H1 (cell line): ENCODE data around the gene FAM228A. TPM values are rescaled to one million over a fixed set of nuclear protein-coding genes. Genes with fewer than 3 reads are reported as not detected.

ENCODE experiments used
- CTCF ChIA-PET: fragments of 300-600 bp; sonication (Branson Sonifier 250); formaldehyde crosslinking; loops from one replicate; lab custom pipeline; 2021; ENCODE audit not compliant: partially characterized antibody; lab: Charles Lee
- POLR2A ChIA-PET: fragments of 300-600 bp; sonication (Branson Sonifier 250); formaldehyde crosslinking; loops from one replicate; lab custom pipeline; 2021; ENCODE audit warnings: inconsistent platforms; ENCODE audit not compliant: partially characterized antibody; lab: Charles Lee
- DNase-seq, 2 experiments: peaks; one replicate each; pipeline versions ENCODE4 v3.0.0 to v3.0.0-alpha.2; 2010 to 2022; ENCODE audit warnings: low spot score in 2 of 2, low read depth in 1 of 2, mixed read lengths in 1 of 2
- FAIRE-seq: peaks from 2 replicates; lab custom pipeline; 2011; peaks lifted over from hg19 to GRCh38; lab: Jason Lieb, UNC
- H2AFZ ChIP-seq: 2 replicates; pipeline ENCODE4 v1.8.1; 2012; ENCODE audit warnings: low read length, inconsistent platforms
- H2AK5ac ChIP-seq: 2 replicates; pipeline ENCODE4 v1.6.1; 2013; ENCODE audit warnings: low read depth, low read length
- H2BK120ac ChIP-seq: replicated peaks from 2 replicates; pipeline ENCODE3; 2013; ENCODE audit warnings: low read depth, low read length, inconsistent platforms
- H2BK12ac ChIP-seq: 2 replicates; pipeline ENCODE4 v1.6.1; 2013; ENCODE audit warnings: low read depth, low read length
- H2BK15ac ChIP-seq: 2 replicates; pipeline ENCODE4 v1.6.1; 2013; ENCODE audit warnings: low read length
- H2BK20ac ChIP-seq: 2 replicates; pipeline ENCODE4 v1.6.1; 2013; ENCODE audit warnings: low read length
- H2BK5ac ChIP-seq: 2 replicates; pipeline ENCODE4 v1.6.1; 2013; ENCODE audit warnings: low read depth, low read length
- H3K14ac ChIP-seq: 2 replicates; pipeline ENCODE4 v1.6.1; 2013; ENCODE audit warnings: inconsistent platforms; ENCODE audit not compliant: insufficient read length
- H3K18ac ChIP-seq: 2 replicates; pipeline ENCODE4 v1.6.1; 2013; ENCODE audit warnings: low read length; ENCODE audit errors: extremely low read depth
- H3K23ac ChIP-seq: 2 replicates; pipeline ENCODE4 v1.6.1; 2013; ENCODE audit warnings: inconsistent platforms; ENCODE audit not compliant: insufficient read length
- H3K23me2 ChIP-seq: 2 replicates; pipeline ENCODE4 v1.6.1; 2013; ENCODE audit warnings: low read depth, low read length
- H3K27ac ChIP-seq: 2 replicates; pipeline ENCODE4 v1.6.1; 2011; ENCODE audit warnings: low read depth, low read length, inconsistent platforms
- H3K27me3 ChIP-seq, 4 experiments: replicated peaks in 1 of 4; 1 replicate in 1 of 4; 2 replicates in 3 of 4; pipeline versions ENCODE4 v1.6.1 to v1.8.1; 2011 to 2013; ENCODE audit warnings: low read length in 3 of 4, mild to moderate bottlenecking in 3 of 4, inconsistent platforms in 2 of 4, mixed read lengths in 2 of 4, moderate library complexity in 1 of 4; ENCODE audit not compliant: control insufficient read depth in 3 of 4, insufficient read depth in 3 of 4; ENCODE audit errors: extremely low read depth in 1 of 4
- H3K36me3 ChIP-seq, 4 experiments: 2 replicates each; pipeline versions ENCODE4 v1.6.1 to v1.8.1; 2011 to 2013; ENCODE audit warnings: mild to moderate bottlenecking in 4 of 4, low read length in 3 of 4, moderate library complexity in 2 of 4, control low read depth in 1 of 4, inconsistent platforms in 1 of 4; ENCODE audit not compliant: insufficient read depth in 4 of 4, control insufficient read depth in 2 of 4
- H3K4ac ChIP-seq: replicated peaks from 2 replicates; pipeline ENCODE3; 2013; ENCODE audit warnings: low read length, low read depth, mixed read lengths, inconsistent platforms; ENCODE audit not compliant: insufficient read length
- H3K4me1 ChIP-seq, 4 experiments: replicated peaks in 1 of 4; 1 replicate in 1 of 4; 2 replicates in 3 of 4; pipeline versions ENCODE4 v1.6.1 to v1.8.1; 2011 to 2013; ENCODE audit warnings: low read length in 3 of 4, inconsistent platforms in 2 of 4, mixed read lengths in 1 of 4; ENCODE audit not compliant: insufficient read depth in 4 of 4, control insufficient read depth in 3 of 4
- H3K4me2 ChIP-seq, 2 experiments: 2 replicates each; pipeline versions ENCODE4 v1.6.1 to v1.8.1; 2011 to 2013; ENCODE audit warnings: low read depth in 2 of 2, low read length in 2 of 2, control low read depth in 1 of 2, inconsistent platforms in 1 of 2, mild to moderate bottlenecking in 1 of 2; ENCODE audit not compliant: insufficient read depth in 1 of 2
- H3K4me3 ChIP-seq, 4 experiments: fragments of 200-600, 300-600 bp in 1 of 4; sonication (generic), shearing (Covaris generic), sonication (Bioruptor Twin) in 1 of 4; 2 replicates each; pipeline versions ENCODE4 v1.5.1 to v1.8.1; 2011 to 2016; ENCODE audit warnings: low read length in 4 of 4, low read depth in 3 of 4, control low read depth in 2 of 4, inconsistent platforms in 2 of 4, mild to moderate bottlenecking in 2 of 4, mixed read lengths in 1 of 4, moderate library complexity in 1 of 4; ENCODE audit not compliant: insufficient read depth in 2 of 4; ENCODE audit errors: extremely low read depth in 1 of 4
- H3K56ac ChIP-seq: replicated peaks from 2 replicates; pipeline ENCODE3; 2013; ENCODE audit warnings: low read depth, mild to moderate bottlenecking, mixed read lengths, low read length, inconsistent platforms; ENCODE audit not compliant: insufficient read length
- H3K79me1 ChIP-seq: 2 replicates; pipeline ENCODE4 v1.6.1; 2013; ENCODE audit warnings: low read depth, low read length, control low read depth
- H3K79me2 ChIP-seq, 2 experiments: 2 replicates each; pipeline versions ENCODE4 v1.6.1 to v1.8.1; 2012 to 2013; ENCODE audit warnings: low read length in 2 of 2, mild to moderate bottlenecking in 2 of 2, inconsistent platforms in 1 of 2; ENCODE audit not compliant: insufficient read depth in 2 of 2, control insufficient read depth in 1 of 2
- H3K9ac ChIP-seq, 4 experiments: replicated peaks in 1 of 4; 1 replicate in 1 of 4; 2 replicates in 3 of 4; pipeline versions ENCODE4 v1.6.1 to v1.8.1; 2011 to 2013; ENCODE audit warnings: low read depth in 3 of 4, low read length in 3 of 4, control low read depth in 2 of 4, mild to moderate bottlenecking in 2 of 4, moderate library complexity in 2 of 4, inconsistent platforms in 1 of 4; ENCODE audit errors: extremely low read depth in 1 of 4
- H3K9me3 ChIP-seq, 2 experiments: 2 replicates each; pipeline versions ENCODE4 v1.6.1 to v1.8.1; 2012 to 2013; ENCODE audit warnings: mild to moderate bottlenecking in 2 of 2, moderate library complexity in 2 of 2, control low read depth in 1 of 2, inconsistent platforms in 1 of 2, low read depth in 1 of 2, low read length in 1 of 2, mixed read lengths in 1 of 2; ENCODE audit not compliant: insufficient read depth in 2 of 2
- H4K20me1 ChIP-seq, 2 experiments: replicated peaks in 1 of 2; 2 replicates each; pipeline versions ENCODE3 to v1.8.1; 2011 to 2013; ENCODE audit warnings: inconsistent platforms in 2 of 2, low read length in 2 of 2, mild to moderate bottlenecking in 1 of 2; ENCODE audit not compliant: insufficient read depth in 2 of 2, control insufficient read depth in 1 of 2
- H4K5ac ChIP-seq: 2 replicates; pipeline ENCODE4 v1.6.1; 2013; ENCODE audit warnings: low read length, low read depth, mixed read lengths, inconsistent platforms; ENCODE audit not compliant: insufficient read length
- H4K8ac ChIP-seq: 2 replicates; pipeline ENCODE4 v1.8.0; 2013; ENCODE audit warnings: mild to moderate bottlenecking, moderate library complexity, low read length, inconsistent platforms; ENCODE audit not compliant: insufficient read depth; ENCODE audit errors: extremely low read depth
- H4K91ac ChIP-seq: replicated peaks from 2 replicates; pipeline ENCODE3; 2013; ENCODE audit warnings: low read length, mixed read lengths, inconsistent platforms; ENCODE audit not compliant: insufficient read length
- CTCF ChIP-seq, 3 experiments: IDR thresholded peaks; 1 replicate in 2 of 3; 2 replicates in 1 of 3; pipeline versions ENCODE4 v1.5.1 to v1.6.1; 2011; ENCODE audit warnings: low read length in 3 of 3, mild to moderate bottlenecking in 3 of 3, inconsistent platforms in 2 of 3, low read depth in 1 of 3, moderate library complexity in 1 of 3; ENCODE audit not compliant: insufficient read depth in 1 of 3; ENCODE audit errors: control extremely low read depth in 1 of 3
- SP1 ChIP-seq: IDR thresholded peaks from 2 replicates; pipeline ENCODE4 v1.6.1; 2011; ENCODE audit warnings: low read depth, low read length
- WGBS, 2 experiments: shearing (Covaris generic) in 1 of 2; methylation state at CpG; one replicate each; pipeline versions ENCODE4 v1.1.6 to v1.1.7; 2013 to 2015; ENCODE audit warnings: low lambda C conversion rate in 2 of 2, mixed read lengths in 2 of 2, inconsistent platforms in 1 of 2, low coverage in 1 of 2, missing lambda C conversion rate in 1 of 2; ENCODE audit not compliant: insufficient replicate concordance in 2 of 2, insufficient coverage in 1 of 2, insufficient read length in 1 of 2; ENCODE audit errors: extremely low coverage in 1 of 2, missing lambda C conversion rate in 1 of 2; 5-methylcytosine and 5-hydroxymethylcytosine counted together
- polyA plus RNA-seq, 7 experiments: library from polyadenylated mRNA; depleted of rRNA in 3 of 7; stranded (reverse) in 5 of 7; unstranded in 2 of 7; fragments of >200 nt in 5 of 7; fragments of 200-250 nt in 2 of 7; gene quantifications; 1 replicate in 5 of 7; 2 replicates in 1 of 7; 4 replicates in 1 of 7; pipeline versions ENCODE4 v1.2.1 to v1.2.3, GENCODE V29; 2011 to 2013; ENCODE audit warnings: missing spikeins in 2 of 7, mixed read lengths in 2 of 7
- total RNA-seq: library from RNA; stranded (reverse); fragmentation: NEBNext Ultra II Directional; extraction: Animal tissue kit (Norgen Biotek cat#: 25700); gene quantifications from 2 replicates; pipeline ENCODE4 v1.2.1, GENCODE V29; 2021

FAM228A gene
- total and polyA plus RNA-seq, 2 of the 8 experiments (the other 6 are each of a cell fraction or from before 2014, with no cell fraction given): not detected

GRCh38 chr2:24222946-24223345 lies 48.1 kb downstream of the FAM228A start:
- Histone ChIP-seq H4K8ac (no peak overlapping the region), H2AK5ac (no peak overlapping the region), H4K5ac (no peak overlapping the region), H3K79me1 (no peaks in the 10 kb centered on the region; the same call in 1 of the 2 replicates), H3K14ac (no peak overlapping the region), H2BK5ac (no peak overlapping the region), H3K27me3 (no peaks in the 10 kb centered on the region), H3K4me3 (no peak overlapping the region), H3K27ac (no peak overlapping the region), H4K20me1 (peaks cover 0 to 2% of the 10 kb centered on the region in 2 experiments), H3K23ac (no peak overlapping the region), H3K4ac (no peak overlapping the region), H2BK15ac (no peak overlapping the region), H2AFZ (no peak overlapping the region), H3K56ac (no peak overlapping the region), H4K91ac (no peak overlapping the region), H3K79me2 (no peaks in the 10 kb centered on the region), H3K18ac (no peak overlapping the region), H2BK120ac (no peak overlapping the region), H3K9ac (no peak overlapping the region), H3K4me1 (no peaks in the 10 kb centered on the region), H2BK12ac (no peak overlapping the region), H3K4me2 (no peak overlapping the region), H3K36me3 (no peaks in the 10 kb centered on the region), H2BK20ac (no peak overlapping the region), H3K9me3 (no peaks in the 10 kb centered on the region), H3K23me2 (no peaks in the 10 kb centered on the region)
- DNase-seq (no peak), FAIRE-seq (no peak)
- CTCF ChIA-PET: no interaction called here
- 75% methylated on average over 6 of the region's 6 CpGs; no CpG with 5 or more reads in 1 of the 2 experiments for WGBS, 2 experiments
- TF ChIP-seq SP1: no peak
- peak in 1 of 3 experiments; percentile 12; a peak in 1 of 4 replicates for TF ChIP-seq CTCF (IDR thresholded peaks at IDR 0.05; ENCODE audit: control extremely low read depth in 1 of 3, insufficient read depth in 1 of 3, low read depth in 1 of 3, low read length in 3 of 3)
- POLR2A ChIA-PET: no interaction called here
